ENCODE results near the gene CTSZ. TPM values are rescaled to one million over a fixed set of nuclear protein-coding genes. Genes with fewer than 3 reads are reported as not detected.

CTSZ gene
- total and polyA plus RNA-seq, 2 of the 4 experiments (the other 2 are of a cell fraction) = 46.1 to 88.5 TPM

- H2BK15ac ChIP-seq (ENCODE audit: low read depth, low read length) = no peak overlapping the region
- no peak overlapping the region for H3K4me3 ChIP-seq (ENCODE audit: insufficient read depth, low read depth, low read length)
- H3K79me1 ChIP-seq (ENCODE audit: low read depth in 1 of 2, low read length in 2 of 2) = peaks cover 14 to 36% of the 10 kb centered on the region in 2 experiments; a peak in 3 of 4 replicates
- H3K27me3 ChIP-seq (ENCODE audit: control insufficient read depth, insufficient read depth, low read length) = no peaks in the 10 kb centered on the region
- TF ChIP-seq MAFK (IDR thresholded peaks at IDR 0.05; ENCODE audit: low read depth, low read length) (no peak), CEBPB (IDR thresholded peaks at IDR 0.05; ENCODE audit: low read depth, low read length) (no peak), SMC3 (IDR thresholded peaks at IDR 0.05; ENCODE audit: low read depth, low read length) (no peak), RCOR1 (IDR thresholded peaks at IDR 0.05; ENCODE audit: insufficient replicate concordance, low read length) (no peak), MAZ (IDR thresholded peaks at IDR 0.05; ENCODE audit: borderline replicate concordance, low read depth, low read length) (no peak), RAD21 (IDR thresholded peaks at IDR 0.05; ENCODE audit: low read length) (no peak), USF2 (IDR thresholded peaks at IDR 0.05; ENCODE audit: low read depth, low read length) (no peak), CTCF (conservative IDR thresholded peaks at IDR 0.05; ENCODE audit: low read depth, low read length) (no peak), MXI1 (IDR thresholded peaks at IDR 0.05; ENCODE audit: borderline replicate concordance, low read depth, low read length) (no peak), FOS (IDR thresholded peaks at IDR 0.05; ENCODE audit: low read depth, low read length) (no peak), ELK1 (IDR thresholded peaks at IDR 0.05; ENCODE audit: borderline replicate concordance, low read depth, low read length) (no peak), POLR2A (IDR thresholded peaks at IDR 0.05; ENCODE audit: low read depth, low read length) (no peak), CHD1 (IDR thresholded peaks at IDR 0.05; ENCODE audit: low read depth, low read length) (no peak), NFE2L2 (IDR thresholded peaks at IDR 0.05; ENCODE audit: low read depth, low read length) (no peak), BHLHE40 (IDR thresholded peaks at IDR 0.05; ENCODE audit: low read depth, low read length) (no peak), RFX5 (IDR thresholded peaks at IDR 0.05; ENCODE audit: low read depth, low read length) (no peak)
- peaks cover 6% of the 10 kb centered on the region; the same call in 1 of the 2 replicates for H3K4me1 ChIP-seq (ENCODE audit: control insufficient read depth, insufficient read depth, low read length)
- H3K9me3 ChIP-seq (ENCODE audit: control insufficient read depth, insufficient read depth, low read length) = no peaks in the 10 kb centered on the region
- no peak for ATAC-seq (ENCODE audit: low read depth)
- H2AK5ac ChIP-seq (ENCODE audit: low read depth, low read length) = no peak overlapping the region
- H4K91ac ChIP-seq (ENCODE audit: insufficient read depth, low read depth, low read length) = no peak overlapping the region
- H4K20me1 ChIP-seq (ENCODE audit: insufficient read depth, low read length) = peaks cover 15% of the 10 kb centered on the region
- no peak overlapping the region for H3K23ac ChIP-seq (ENCODE audit: low read depth, low read length)
- in situ Hi-C loops (cut with MboI; ENCODE audit: low sequenced_read_pairs) (no loop called here), intact Hi-C loops (cut with micrococcal nuclease) (no loop called here), dilution Hi-C loops (cut with HindIII; ENCODE audit: low sequenced_read_pairs, unreplicated experiment) (no loop called here)
- no TSS peak for BruUV-seq (replicated peaks)
- H3K4ac ChIP-seq (ENCODE audit: low read depth, low read length) = no peak overlapping the region
- peaks cover 19% of the 10 kb centered on the region for H3K9me1 ChIP-seq (ENCODE audit: insufficient read depth, low read length)
- no peak overlapping the region for H3K27ac ChIP-seq (ENCODE audit: insufficient read depth, low read length)
- no peak overlapping the region for H3K9ac ChIP-seq (ENCODE audit: low read depth, low read length)
- no peak overlapping the region for H2AK9ac ChIP-seq (replicated peaks; ENCODE audit: low read depth, low read length, poor library complexity)
- H2AFZ ChIP-seq (replicated peaks; ENCODE audit: low read length, poor library complexity) = no peak overlapping the region
- H2BK120ac ChIP-seq (ENCODE audit: low read depth, low read length) = no peak overlapping the region
- H3K36me3 ChIP-seq (ENCODE audit: control insufficient read depth, insufficient read depth, low read length) = peaks cover 54% of the 10 kb centered on the region
- no peak for DNase-seq
- no peak overlapping the region for H4K5ac ChIP-seq (ENCODE audit: low read depth, low read length)
- no peak overlapping the region for H3K14ac ChIP-seq (replicated peaks; ENCODE audit: low read depth, low read length)
- WGBS, 2 experiments (ENCODE audit: extremely low coverage in 2 of 2, insufficient read length in 1 of 2) = 95% methylated on average over 3 of the region's 12 CpGs; no CpG with 5 or more reads in 1 of the 2 experiments
- H2BK5ac ChIP-seq (ENCODE audit: low read depth, low read length, poor library complexity, severe bottlenecking) = no peak overlapping the region
- no peak overlapping the region for H3K56ac ChIP-seq (ENCODE audit: extremely low read depth, insufficient read depth, low read length)
- ChIA-PET POLR2A (ENCODE audit: unreplicated experiment) (no interaction called here), CTCF (interaction anchor here (0.6 kb wide), 1 partner anchor 56 kb away, joined by 3 read pairs; no protein-coding TSS in a partner anchor)
- no peak overlapping the region for H3K18ac ChIP-seq (ENCODE audit: low read depth, low read length)
- no peak overlapping the region for H2BK20ac ChIP-seq (ENCODE audit: low read depth, low read length)
- no peak overlapping the region for H3K4me2 ChIP-seq (ENCODE audit: low read depth, low read length)
- no peak overlapping the region for H4K8ac ChIP-seq (ENCODE audit: low read depth in 2 of 2, low read length in 2 of 2)
Measured at GRCh38 chr20:58996226-58996611, 10.8 kb downstream of the CTSZ start.

Measured in IMR-90 (cell line).